NCI-H69 (cell line): ENCODE data around the gene MORN3.
A peak's percentile ranks its signal among the peaks of the same experiment; 100 is the strongest.

ENCODE experiments used
- DNase-seq: peaks from one replicate; lab custom pipeline; 2025; lab: John Stamatoyannopoulos, UW

The MORN3 gene

DNA sequence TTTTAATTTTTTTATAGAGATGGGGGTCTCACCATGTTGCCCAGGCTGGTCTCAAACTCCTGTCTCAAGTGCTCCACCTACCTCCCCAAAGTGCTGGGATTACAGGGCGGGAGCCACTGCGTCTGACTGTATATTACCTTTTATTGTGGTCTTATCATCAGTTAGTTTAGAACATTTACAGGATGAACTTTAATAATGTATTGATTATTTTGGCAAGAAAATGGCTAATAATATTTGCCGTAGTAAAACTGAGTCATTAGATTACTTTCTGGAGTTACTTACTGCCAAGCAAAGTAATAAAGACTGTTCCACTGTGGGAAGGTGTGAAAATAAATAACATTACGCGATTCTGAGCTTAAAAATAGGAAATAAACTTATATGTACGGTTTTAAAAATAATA lies 66.7 kb downstream of the MORN3 start:
- no peak for DNase-seq

- peak; percentile 55 for DNase-seq
These were observed 68.6 kb downstream of the MORN3 start for GRCh38 chr12:121600702-121601336.
